ENCODE results near the gene IGF1.

The IGF1 gene

DNA sequence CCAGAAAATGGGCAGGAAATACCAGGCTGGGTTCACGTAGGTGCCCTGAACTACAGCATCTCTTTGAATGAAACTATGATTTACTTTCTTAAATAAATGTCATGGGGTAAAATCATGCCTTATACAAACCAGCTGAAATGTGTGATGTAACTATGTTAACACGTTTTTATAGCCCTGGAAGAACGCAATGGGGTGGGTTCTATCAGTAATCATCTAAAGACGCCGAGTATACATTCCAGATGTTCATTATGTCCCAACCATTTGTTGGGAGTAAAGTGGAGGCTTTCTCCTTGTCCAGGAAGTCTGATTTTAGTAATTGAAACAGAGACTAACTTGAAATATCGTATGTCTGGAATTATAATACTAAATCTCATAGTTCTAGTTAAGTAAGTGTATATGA, 16.2 kb upstream of the IGF1 start:
- DNase-seq: no peak

DNA sequence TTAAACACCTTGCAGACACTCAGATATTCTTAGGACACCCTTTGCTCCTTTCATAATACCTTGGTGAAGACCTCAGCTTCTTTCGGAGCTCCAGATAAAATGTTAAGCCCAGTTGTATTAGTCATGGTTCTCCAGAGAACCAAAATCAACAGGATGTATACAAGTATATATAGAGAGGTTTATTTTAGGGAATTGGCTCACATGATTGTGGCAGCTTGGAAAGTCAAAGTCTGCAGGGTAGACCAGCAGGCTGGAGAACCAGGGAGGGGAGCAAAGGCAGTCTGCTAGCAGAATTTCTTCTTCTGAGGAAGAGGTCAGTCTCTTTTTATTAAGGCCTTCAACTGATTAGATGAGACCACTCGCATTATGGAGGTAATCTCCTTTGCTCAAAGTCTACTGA, 6.9 kb upstream of the IGF1 start:
- DNase-seq: no peak

DNA sequence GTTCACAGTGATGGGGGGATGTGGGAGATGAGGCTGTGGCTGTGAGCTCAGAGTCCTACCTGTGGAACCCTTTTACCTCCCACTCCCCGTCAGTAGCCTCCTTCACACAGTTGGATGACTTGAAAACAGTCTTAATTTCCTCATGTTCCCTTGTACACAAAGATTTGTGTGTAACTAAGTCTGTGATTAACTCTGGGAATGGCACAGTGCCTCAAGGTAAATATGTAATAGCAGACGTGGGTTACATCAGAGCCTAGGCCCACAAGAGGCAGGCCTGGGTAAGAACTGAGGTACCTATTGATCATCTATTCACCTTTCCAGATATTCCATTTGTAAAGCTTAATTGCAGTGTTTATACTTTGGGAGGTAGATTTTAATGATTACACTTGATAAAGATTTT, 5.8 kb upstream of the IGF1 start:
- no peak for DNase-seq

DNA sequence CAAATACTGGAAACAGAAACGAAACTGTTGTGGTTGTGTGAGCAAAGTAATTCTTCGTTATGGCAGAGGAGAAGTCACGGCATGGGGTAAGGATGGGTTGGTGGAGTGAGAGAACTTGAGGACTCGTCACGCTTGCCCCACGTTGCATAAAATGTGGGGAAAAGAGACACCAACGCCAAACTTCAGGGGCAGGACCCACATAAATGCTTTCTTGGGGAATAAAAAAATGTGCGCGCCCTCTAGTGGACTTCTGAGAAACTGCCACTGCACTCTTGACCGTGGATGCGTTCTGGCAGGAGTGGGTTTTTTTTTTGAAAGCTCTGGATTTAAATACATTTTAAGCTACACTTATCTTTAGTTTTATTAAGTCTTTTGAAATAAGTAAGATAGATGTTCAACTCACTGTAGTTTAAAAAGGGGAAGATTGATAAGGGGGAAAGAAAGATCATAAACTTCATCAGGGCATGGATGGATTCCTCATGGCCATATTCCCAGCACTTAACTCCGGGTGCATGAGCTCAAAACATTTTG, 4.1 kb upstream of the IGF1 start:
- DNase-seq: peak; percentile 16

DNA sequence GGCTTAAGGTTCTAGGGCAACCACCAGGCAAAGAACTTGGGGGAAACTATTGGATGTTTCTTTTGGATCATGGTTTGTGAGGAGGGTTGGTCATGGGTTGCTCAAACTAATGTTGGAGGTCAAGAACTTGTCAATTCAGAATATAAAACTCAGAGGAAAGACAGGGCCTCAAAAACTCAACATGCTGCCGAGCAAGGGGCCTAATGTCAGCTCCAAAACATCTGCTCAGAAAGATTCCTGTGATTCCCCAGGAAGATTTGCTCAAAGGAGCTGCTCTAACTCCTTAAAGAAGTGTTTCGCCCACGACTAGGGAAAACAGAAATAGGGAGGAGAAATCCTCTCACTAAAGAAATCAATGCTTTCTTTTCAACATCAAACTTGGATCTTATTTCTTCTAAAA, 3.7 kb upstream of the IGF1 start:
- no peak for DNase-seq

DNA sequence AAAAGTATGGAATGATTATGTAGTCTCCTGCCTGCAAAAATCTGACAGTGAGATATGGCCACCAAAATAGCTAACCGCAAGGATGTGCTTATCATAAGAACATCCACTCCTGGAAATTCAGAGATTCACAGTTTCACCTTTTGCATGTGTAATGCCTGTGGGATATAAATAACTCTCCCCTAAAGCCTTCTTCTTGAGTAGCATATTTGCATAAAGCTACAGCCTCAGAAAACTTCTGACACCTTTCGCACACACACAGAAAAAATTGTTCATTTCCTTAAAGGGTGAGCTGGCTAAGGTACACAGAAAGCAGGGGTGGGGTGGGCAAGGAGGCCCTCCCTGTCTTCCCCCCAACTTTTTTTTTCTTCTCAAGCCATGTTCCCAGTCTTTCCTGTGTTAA, 3.1 kb upstream of the IGF1 start:
- peak; percentile 7 for DNase-seq

DNA sequence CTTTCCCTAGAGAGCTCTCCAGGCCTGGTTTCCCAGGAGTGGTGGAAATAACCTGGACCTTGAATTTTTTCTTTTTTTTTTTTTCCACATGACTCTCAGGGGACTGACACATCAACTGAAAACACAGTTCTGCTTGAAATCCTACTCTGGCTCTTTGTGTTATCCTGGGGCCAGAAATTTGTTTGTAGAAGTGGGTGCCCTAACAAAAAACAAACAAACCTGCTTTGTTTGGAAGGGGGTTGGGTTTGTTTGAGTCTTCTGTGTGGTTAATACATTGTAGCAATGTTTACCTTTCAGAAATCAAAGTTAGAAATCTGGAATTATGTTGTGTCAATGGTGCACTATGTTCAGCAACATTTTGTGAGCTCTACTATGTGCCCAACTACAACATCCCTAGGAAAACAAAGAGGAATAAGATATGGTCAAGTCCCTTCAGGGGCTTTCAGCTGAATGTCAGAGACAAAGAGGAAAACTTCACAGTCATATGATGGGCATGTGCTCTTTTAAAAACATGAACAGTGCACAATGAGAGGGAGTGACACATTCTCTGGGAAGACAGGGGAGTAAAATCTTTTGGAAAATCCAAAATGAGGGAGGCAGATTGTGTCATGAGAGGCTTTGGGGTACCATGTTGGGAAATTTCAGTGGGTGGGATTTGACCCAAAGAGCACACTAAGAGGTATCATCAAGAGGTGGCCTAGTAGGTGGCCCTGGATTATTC, 1.5 kb upstream of the IGF1 start:
- DNase-seq: no peak

DNA sequence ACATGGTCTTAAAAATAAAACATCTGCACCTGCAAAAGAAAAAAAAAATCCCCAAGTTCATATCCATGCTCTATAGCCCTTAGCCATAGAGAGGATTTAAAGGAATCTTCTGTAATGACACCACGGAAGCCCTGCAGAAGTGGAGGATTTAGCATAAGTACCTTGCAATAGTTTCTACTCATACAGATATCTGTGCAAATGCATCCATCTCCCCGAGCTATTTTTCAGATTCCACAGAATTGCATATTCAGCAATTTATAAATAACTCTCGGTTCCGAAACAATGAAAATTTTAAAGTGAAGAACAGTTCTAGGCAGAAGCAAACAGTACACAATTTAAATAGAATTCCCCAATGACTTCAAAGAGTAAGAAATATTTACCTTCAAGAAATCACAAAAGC, 424 bp downstream of the IGF1 start:
- DNase-seq: no peak

DNA sequence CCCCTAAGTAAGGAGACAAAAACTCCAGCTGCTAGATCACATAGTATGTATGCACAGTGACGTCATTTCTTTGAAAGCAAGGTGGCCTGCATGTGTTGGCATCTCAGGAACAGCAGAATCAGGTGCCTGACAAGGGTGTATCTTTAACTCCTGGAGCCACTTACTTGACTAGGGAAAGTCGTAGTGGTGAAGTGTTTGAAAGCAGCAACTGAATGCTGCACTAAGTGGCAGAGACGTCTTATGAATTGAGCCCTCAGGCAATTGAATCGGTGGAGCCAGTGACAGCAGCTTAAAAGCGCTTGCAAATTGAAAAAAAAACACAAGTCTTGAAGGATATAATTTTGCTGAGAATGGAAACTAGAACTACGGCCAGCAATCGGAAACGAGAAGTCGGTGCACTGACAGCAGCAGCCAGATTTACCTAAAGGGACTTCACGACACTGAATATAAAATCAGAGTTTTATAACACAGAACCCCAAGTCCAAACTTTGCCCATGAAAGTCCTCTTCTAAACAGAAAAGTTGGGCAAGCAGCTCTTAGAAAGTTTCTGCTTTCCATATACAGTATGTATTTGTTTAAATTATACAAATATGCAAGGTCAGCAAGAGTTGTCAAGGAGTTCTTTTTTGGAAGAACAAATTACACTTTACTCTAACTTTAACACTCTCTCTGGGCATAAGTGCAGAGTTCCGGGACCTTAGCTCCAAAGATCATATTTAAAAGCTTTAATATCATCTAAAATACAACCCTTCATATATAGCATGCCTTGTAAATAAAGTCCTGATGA, 1.1 kb downstream of the IGF1 start:
- no peak for DNase-seq

DNA sequence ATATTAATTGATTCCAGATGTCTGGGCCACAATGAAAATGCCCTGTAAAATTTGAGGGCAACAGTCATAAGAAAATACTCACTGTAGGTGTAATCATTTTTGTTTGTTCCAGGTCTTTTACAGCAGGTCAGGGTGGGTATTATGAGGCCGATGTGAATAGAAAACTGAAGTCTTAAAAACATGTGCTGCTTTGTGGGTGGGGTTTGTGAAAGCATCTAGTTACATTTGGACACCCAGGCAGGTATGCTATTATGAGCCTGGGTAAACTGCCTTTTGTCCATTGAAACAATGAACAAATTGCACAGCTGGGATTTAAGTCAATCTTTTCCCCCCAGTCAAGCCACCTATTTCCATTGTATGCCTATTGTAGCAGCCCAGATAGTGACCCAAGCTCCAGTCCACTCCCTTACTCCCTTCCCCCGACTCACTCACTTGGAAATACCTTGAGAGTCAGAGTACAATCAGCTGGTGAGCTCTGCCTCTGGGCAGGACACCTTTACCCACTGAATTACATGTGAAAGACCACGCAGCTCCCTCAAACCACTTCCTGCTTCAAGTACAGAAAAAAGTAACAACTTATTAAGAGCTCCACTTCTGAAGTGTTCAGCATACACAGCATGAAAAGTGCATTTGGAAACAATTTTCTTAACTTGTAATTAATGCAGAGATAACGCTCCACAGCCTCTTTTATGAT, 1.8 kb downstream of the IGF1 start:
- DNase-seq: peak; percentile 57

DNA sequence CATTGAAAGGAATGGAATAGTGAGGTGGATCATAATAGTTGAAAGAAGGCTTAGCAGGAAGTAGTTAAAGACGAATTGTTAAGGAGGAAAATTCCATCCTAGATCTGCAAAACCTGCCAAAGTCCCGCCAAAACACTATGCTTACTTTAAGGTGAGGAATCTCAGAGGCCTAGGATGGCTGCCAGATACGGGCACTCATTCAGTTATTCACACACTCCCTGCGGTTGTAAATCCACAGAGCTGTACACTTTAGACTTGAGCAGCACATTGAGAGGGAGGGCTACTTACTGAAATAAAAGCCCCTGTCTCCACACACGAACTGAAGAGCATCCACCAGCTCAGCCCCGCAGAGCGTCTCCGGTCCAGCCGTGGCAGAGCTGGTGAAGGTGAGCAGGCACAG, 5.0 kb downstream of the IGF1 start:
- DNase-seq: no peak

DNA sequence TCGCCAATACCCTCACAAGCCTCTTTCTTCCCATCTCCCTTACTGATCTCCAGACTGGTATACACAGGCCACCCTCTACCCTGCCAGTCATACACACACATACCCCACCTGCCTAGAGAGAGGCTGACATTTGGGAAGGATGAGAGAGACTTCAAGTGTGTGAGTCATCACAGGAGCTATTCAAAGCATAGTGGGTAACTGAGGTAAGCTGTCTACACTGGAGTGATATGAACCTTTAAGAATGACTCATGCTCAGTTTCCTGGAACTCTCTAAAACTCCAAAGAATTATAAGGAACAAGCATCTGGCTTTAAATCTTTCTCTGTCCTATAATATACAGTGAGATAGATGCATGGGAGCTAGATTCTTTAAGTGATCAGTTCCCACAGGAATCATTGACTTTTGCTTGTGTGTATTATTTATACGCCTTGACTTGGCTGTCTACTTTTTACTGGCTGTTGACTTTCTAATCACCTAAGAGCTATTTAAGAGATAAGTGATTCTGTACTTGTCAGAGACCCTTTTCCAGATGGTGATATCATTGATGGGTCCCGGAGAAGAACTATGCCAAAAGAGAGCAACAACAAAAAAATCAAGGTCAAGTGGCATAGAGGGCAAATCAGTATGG, 5.8 kb downstream of the IGF1 start:
- DNase-seq: no peak

DNA sequence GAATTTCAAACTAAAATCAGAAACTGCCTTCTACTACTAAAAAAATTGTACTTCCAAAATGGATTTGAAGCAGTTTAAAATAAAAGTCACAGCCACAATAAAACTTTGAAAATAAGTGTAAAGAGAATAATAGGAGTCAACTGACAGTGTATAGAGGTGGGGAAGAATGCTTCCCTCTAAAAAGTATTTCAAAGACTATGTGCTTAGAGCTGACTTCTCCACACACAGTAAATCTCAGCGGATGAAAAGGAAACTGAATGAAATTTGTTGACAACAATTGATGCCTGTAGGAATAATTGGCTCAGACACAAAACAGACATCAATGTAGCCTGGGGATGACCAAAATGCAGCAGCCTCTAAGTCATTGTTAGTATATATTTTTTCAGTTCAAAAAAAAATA, 7.9 kb downstream of the IGF1 start:
- DNase-seq: no peak

DNA sequence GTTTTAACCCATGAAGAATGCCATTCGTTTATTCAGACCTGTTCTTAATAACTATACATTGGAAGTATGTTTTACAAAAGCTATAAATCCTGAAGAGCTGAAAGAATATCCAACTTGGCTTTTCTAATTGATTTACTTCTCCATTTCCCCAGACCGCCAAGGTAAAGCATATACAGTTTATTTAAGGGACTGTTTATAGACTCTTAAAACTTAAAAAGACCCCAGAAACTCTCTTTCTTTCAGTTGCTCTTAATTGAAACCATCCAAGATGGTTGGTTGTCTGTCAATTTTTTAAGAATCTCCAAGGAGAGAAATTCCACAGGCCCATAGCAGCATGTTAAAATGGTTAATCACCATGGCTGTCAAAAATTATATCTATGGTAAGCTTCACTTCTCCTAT, 8.8 kb downstream of the IGF1 start:
- no peak for DNase-seq

DNA sequence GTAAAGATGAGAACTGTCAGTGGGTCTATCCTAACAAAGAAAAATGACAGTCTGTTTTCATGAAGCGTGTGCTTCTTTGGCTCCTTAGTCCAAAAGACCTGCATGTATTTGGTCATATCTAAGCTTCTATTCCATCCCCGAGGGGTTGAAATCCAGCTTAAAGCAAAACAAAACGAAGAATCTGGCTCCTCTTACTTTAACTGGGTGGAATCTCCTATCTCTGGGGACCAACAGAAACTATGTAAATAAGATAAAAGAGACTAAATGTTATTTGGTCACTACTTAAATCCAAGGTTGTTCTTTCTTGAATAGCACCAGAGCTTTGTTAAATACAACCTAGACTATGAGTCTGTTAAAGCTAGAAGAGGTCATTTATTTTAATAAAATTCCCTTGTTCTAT, 9.4 kb downstream of the IGF1 start:
- DNase-seq: no peak

DNA sequence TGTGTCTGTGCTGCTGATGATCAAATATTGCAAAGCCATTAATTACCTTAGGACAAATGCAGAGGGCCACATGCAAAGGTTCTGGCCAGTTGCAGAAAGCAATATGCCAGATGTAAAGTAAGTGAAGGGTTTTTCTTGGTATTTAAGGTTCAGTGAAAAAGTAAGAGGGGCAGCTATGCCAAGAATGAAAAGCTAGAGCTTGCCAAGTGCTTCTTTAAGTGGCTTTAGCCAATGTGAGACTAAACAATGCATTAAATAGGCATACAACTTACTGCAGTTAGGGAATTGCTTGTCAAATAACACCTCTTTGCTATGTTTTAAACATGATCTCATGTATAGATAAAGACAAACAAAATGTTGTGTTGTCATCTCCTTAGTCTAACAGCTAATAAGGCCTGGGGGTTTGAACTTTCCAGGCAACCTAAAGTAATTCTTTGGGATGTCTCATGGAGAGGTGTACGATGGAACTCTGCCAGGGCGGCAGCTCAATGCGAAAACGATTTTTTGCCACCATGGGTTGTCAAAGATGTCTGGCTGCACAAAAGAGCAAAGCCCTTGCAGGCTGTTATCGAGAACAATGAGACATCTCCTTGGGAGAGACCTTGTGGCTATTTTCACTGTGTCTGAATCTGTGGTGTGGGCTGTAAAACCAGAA, 12.0 kb downstream of the IGF1 start:
- DNase-seq: no peak

DNA sequence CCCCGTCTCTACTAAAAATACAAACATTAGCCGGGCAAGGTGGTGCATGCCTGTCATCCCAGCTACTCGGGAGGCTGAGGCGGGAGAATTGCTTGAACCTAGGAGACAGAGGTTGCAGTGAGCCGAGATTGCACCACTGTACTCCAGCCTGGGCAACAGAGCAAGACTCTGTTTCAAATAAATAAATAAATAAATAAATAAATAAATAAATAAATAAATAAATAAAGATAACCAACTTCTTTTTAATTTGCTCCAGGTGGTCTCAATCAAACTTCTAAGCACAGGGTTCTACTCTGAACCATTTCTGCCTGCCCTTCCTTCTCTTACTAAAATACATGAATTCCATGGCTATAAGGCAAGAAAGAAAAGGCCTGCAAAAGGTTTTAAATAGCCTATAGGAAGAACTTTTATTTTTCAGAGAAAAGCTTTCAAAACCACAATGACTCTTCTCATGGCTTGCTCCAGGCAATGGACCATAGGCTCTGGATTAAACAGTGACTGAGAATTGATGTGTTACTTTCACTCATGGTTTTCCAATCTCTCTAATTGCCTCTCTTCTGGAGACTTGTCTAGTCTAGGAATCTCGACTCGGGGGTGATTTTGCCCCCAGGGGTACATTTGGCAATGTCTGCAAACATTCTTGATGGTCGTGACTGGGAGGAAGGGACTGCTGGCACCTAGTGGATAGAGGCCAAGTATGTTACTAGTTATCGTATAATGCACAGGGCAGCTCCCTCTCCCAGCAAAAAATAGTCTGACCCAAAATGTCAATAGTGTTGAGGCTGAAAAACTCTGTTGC, 14.4 kb downstream of the IGF1 start:
- no peak for DNase-seq

DNA sequence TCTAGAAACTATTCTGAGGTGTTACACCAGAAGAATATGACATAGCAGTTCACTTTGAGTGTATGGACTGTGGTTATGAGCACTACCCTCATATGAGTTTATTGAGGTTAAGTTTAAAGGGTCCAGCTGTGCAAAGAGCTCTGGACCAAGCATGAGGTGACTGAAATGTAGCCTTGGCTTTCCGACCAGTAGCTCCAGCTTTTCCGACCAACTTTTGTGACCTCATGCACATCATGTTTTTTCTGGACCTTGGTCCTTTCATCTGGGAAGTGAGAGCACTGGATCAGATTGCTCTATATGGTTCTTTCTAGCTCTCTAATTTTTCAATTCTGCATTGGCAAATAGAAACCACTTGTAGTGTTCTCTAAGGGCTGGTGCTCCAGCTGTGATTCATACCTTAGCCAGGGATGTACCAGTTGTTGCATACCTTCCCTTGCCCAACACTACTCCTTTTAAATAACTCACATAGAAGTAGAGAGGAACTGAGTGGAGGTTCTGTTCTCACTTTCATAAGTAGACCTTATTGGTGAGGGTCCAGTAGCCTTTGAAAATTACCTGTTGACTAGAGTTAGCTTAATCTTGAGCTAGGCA, 16.6 kb downstream of the IGF1 start:
- DNase-seq: no peak

DNA sequence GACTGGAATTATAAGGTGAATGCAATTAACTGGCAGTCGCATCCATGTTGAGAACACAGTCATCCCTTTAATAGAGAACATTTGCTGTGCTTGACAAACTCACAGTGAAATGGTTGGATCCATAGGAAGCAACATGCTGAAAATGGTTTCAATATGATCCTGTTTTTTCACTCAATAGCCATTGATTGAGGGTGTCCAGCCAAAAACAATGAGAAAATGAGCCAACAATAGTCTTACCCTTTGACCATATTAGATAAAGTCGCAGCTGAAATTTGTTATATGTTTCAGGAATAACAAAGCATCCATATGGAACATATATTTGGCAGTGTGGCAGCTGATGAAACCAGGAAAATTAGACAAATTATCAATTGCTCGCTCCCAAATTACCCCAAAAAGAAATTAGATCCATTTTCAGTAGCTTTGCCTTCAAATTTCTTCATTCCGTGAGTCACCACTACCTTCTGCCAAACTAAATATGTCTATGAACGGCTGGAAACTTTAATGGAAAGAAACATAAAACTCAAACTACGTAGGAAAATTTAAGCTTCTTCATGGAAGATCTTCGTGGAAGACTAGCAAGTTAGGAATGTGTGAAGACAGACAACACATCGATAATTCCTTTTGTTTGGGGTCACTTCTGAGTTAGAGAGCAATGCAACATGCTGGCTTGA, 17.4 kb downstream of the IGF1 start:
- DNase-seq: no peak

DNA sequence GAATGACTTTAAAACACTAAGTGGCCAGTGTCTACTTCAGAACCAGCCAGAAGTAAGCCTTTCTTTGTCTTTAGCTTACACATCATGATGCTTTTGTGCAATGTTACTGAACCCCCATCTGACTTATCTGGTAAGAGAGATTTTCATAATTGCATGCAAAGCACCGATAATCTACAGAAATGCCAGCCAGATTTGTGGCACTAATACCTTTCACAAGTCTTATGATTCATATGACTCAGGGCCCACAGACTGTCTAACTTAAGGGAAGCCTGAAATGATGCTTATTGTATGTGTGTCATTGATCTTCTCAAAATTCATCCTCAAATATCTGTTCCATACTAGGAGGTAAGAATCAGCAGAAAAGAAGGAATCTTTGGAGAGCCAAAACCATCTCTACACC, 18.0 kb downstream of the IGF1 start:
- no peak for DNase-seq

DNA sequence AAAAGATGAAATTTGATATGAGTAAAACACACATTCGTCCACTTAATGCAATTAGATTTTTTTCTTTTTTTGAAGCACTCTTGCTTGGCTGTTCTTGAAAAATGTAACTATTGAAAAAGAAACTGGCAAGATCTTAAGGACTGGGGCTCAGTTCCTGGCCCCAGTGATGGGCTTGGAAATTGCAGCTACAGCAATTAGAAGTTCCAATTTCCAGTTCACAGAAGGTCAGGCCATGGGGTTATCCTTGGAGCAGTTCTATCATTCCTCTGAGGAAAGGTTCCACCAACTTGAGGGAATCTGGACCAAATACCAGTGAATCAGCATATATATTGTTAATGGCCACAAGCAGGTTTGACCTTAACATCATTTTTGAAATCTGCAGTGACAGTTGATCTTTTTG, 18.9 kb downstream of the IGF1 start:
- DNase-seq: no peak

Measured in NK-92 treated with Interleukin-12 subunit alpha and Interleukin-12 subunit beta, amount 100 ng/mL, for 24 hours (cell line).